ENCODE data around the gene GALNS.

GRCh38 chr16:88793251-88793954 is 63.3 kb downstream of the GALNS start:
- TF ChIP-seq CTCF (IDR thresholded peaks at IDR 0.05; ENCODE audit: poor library complexity, severe bottlenecking) (no peak), EZH2 (IDR thresholded peaks at IDR 0.05; ENCODE audit: borderline replicate concordance, insufficient read depth, low read length, poor library complexity, severe bottlenecking) (no peak), TAF1 (IDR thresholded peaks at IDR 0.05; ENCODE audit: low read depth) (no peak), EP300 (conservative IDR thresholded peaks at IDR 0.05; ENCODE audit: poor library complexity, severe bottlenecking) (no peak)
